Adrenal gland (tissue), 5 donors: ENCODE data around the gene ZRANB1.

Experiments
- POLR2A ChIP-seq, 2 donors: fragments of 450-650 bp; IDR thresholded peaks; one replicate each; pipeline ENCODE4 v1.6.1; 2017; ENCODE audit warnings: antibody characterized with exemption in 2 of 2, mild to moderate bottlenecking in 2 of 2, moderate library complexity in 1 of 2
- TF ChIP-seq, protein P1 (sequence below), 6 experiments: fragments of 450-650 bp in 4 of 6; fragments of 200-600 bp in 2 of 6; sonication (generic) in 1 of 6; IDR thresholded peaks; 1 replicate in 5 of 6; 2 replicates in 1 of 6; pipeline versions ENCODE4 v1.5.1 to v1.8.0; 2016 to 2021; ENCODE audit warnings: antibody characterized with exemption in 6 of 6, mild to moderate bottlenecking in 2 of 6, moderate library complexity in 1 of 6
- donor health status: DM: no; HTN: no; CAD: no.

DNA sequence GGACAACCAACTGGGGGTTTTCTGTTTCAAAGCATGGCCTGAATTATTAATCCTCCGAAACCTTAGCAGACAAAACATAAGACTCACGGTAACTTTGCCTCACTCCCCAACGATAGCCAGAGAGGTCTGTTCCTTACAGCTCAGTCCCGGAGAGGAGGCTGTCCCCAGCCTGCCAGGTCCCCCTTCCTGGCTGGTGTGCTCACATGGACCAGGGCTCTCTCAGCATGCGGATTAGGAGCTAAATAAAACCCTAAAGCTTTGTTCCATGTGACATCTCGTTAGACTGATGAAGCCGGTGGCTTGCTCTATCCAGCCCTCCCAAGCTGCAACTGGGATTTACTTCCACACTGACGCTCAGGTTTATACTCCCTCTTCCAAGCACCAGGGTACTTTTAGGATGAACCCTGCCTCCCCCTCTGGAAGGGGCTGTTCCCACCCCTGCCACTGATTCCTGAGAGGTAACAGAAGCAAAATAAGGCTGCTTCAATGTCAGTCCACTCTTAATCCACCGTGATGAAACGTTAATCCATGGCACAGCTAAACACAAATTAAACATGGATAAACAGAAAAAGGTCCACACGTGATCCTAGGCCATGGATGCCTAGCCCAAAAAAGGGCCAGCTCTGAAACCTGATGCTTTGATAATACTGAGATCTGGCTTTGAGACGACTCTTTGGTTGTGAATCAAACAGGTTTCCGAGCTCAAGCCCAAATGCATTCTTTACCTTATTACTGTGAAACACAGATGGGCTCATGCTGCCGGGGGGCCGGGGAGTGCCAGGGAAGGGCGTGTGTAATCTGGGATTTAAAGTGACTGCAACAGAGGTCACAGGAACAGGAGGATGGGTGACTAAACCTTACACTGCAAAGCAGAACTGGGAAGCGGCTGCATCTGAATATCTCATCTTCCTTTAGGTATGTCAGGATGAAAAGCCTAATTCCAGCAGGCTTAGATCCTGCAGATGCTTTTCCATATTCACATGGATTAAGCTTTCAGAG lies 86.2 kb downstream of the ZRANB1 start:
- TF ChIP-seq, protein P1, sequence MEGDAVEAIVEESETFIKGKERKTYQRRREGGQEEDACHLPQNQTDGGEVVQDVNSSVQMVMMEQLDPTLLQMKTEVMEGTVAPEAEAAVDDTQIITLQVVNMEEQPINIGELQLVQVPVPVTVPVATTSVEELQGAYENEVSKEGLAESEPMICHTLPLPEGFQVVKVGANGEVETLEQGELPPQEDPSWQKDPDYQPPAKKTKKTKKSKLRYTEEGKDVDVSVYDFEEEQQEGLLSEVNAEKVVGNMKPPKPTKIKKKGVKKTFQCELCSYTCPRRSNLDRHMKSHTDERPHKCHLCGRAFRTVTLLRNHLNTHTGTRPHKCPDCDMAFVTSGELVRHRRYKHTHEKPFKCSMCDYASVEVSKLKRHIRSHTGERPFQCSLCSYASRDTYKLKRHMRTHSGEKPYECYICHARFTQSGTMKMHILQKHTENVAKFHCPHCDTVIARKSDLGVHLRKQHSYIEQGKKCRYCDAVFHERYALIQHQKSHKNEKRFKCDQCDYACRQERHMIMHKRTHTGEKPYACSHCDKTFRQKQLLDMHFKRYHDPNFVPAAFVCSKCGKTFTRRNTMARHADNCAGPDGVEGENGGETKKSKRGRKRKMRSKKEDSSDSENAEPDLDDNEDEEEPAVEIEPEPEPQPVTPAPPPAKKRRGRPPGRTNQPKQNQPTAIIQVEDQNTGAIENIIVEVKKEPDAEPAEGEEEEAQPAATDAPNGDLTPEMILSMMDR (IDR thresholded peaks at IDR 0.05) = no peak
- no peak for TF ChIP-seq POLR2A (IDR thresholded peaks at IDR 0.05)
